Measurements from ENCODE around the gene HAUS3.

Gene HAUS3

GRCh38 chr4:2183394-2183793 lies 58.5 kb downstream of the HAUS3 start:
- no peak for TF ChIP-seq CTCF (IDR thresholded peaks at IDR 0.05; ENCODE audit: insufficient read depth, low read depth, low read length, missing control alignments)
- no peak overlapping the region for H3K4me3 ChIP-seq (ENCODE audit: low read depth, low read length)
- DNase-seq (ENCODE audit: low read depth), result no peak

GRCh38 chr4:2182994-2183393 lies 58.9 kb downstream of the HAUS3 start:
- DNase-seq (ENCODE audit: low read depth), result no peak
- no peak overlapping the region for H3K4me3 ChIP-seq (ENCODE audit: low read depth, low read length)
- no peak for TF ChIP-seq CTCF (IDR thresholded peaks at IDR 0.05; ENCODE audit: insufficient read depth, low read depth, low read length, missing control alignments)

GRCh38 chr4:2180410-2180809 lies 61.5 kb downstream of the HAUS3 start:
- TF ChIP-seq CTCF (IDR thresholded peaks at IDR 0.05; ENCODE audit: insufficient read depth, low read depth, low read length, missing control alignments), result no peak
- no peak for DNase-seq (ENCODE audit: low read depth)
- no peak overlapping the region for H3K4me3 ChIP-seq (ENCODE audit: low read depth, low read length)

GRCh38 chr4:2179717-2180116 lies 62.2 kb downstream of the HAUS3 start:
- TF ChIP-seq CTCF (IDR thresholded peaks at IDR 0.05; ENCODE audit: insufficient read depth, low read depth, low read length, missing control alignments), result no peak
- DNase-seq (ENCODE audit: low read depth), result no peak
- H3K4me3 ChIP-seq (ENCODE audit: low read depth, low read length), result no peak overlapping the region

GRCh38 chr4:2178986-2179385 lies 62.9 kb downstream of the HAUS3 start:
- no peak overlapping the region for H3K4me3 ChIP-seq (ENCODE audit: low read depth, low read length)
- no peak for TF ChIP-seq CTCF (IDR thresholded peaks at IDR 0.05; ENCODE audit: insufficient read depth, low read depth, low read length, missing control alignments)
- no peak for DNase-seq (ENCODE audit: low read depth)
